T-helper 1 cell treated with Interleukin-12 subunit alpha and Interleukin-12 subunit beta and Interleukin-4 antibody, amounts not matched to agents 30 μg/mL and 1 μg/mL, for 36 hours (primary cell): ENCODE measurements around the gene OGFOD3.
"Not testable (repeated sequence)": the region's sequence is repeated elsewhere in the genome, so short reads cannot be mapped to it uniquely, and the experiment has no call there.

Experiments used
- H3K27ac Mint-ChIP-seq: one replicate; pipeline ENCODE4 v1.8.0; 2021; ENCODE audit warnings: mild to moderate bottlenecking, mixed read lengths
- H3K27me3 Mint-ChIP-seq: one replicate; pipeline ENCODE4 v1.8.0; 2021; ENCODE audit warnings: low read depth, mixed read lengths
- H3K36me3 Mint-ChIP-seq: one replicate; pipeline ENCODE4 v1.8.0; 2021; ENCODE audit warnings: low read depth, mixed read lengths
- H3K4me1 Mint-ChIP-seq: one replicate; pipeline ENCODE4 v1.8.0; 2021; ENCODE audit warnings: low read depth, mixed read lengths
- H3K4me3 Mint-ChIP-seq: one replicate; pipeline ENCODE4 v1.8.0; 2021; ENCODE audit warnings: mild to moderate bottlenecking, moderate library complexity, mixed read lengths
- H3K9me3 Mint-ChIP-seq: one replicate; pipeline ENCODE4 v1.8.0; 2021; ENCODE audit warnings: mixed read lengths

The OGFOD3 gene

DNA sequence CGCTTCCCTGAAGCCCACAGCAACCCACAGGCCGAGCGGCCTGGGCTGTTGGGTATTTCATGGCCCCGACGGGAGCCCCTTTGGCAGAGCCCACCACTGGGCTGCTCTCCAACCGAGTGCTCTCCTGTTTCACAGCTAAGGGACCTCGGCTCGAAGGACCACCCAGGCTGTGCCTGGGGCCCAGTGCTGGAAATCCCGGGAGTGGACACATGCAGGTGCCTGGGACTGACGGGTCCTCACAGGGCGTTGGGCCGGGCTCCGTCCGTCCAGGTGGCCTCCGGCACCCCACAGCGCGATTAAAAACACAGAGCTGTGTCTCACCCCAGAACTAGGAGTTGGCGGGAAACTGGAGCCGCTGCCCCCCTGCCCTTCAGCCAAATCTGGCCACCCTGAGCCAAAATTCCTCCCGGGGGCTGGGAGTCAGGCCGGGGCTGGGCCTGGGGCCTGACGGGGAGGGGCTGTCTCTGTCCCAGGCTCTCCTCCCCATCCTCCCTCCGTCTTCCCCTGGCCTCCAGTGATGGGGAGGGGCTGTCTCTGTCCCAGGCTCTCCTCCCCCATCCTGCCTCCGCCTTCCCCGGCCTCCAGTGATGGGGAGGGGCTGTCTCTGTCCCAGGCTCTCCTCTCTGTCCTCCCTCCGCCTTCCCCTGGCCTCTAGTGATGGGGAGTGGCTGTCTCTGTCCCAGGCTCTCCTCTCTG, 32.7 kb downstream of the OGFOD3 start:
- Mint-ChIP-seq H3K27ac (no peak overlapping the region), H3K4me3 (no peak overlapping the region), H3K9me3 (no peaks in the 10 kb centered on the region), H3K4me1 (no peaks in the 10 kb centered on the region), H3K36me3 (no peaks in the 10 kb centered on the region), H3K27me3 (peaks cover 18% of the 10 kb centered on the region)

DNA sequence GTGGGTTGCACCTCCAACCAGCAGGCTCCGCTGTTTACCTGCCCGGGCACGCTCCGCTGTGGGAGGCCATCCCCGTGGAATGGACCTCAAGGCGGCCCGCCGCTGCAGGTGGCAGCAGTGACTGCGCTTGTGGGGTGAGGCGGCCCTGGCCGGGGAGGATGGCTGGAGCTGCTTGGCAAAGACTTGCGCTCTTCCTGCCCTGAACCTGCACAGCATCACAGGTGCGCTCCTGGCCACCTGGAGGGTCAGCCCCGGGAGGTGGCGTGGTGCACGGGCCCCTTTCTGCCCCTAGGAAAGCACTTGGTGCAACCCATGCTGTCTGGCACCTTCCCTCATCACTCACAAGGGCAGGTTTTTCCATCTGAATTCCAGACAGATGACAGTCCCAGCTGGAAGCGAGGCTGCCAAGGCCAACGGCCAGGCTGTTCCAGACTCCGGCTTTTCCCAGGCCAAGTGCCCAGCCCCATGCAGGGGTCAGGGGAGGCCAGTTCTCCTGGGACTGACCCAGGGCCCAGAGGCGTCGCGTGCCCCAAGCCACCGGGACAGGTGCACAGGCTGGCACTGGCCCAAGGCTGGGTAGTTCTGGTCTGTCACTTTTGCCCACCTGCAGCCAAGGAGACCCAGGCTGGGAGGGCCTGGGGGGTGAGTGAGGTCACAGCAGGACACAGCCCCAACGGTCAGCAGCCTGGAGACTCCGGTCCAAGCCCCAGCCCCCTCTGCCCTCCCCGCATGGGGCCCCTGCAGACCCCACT, 33.5 kb downstream of the OGFOD3 start:
- Mint-ChIP-seq H3K9me3 (no peaks in the 10 kb centered on the region), H3K27ac (no peak overlapping the region), H3K36me3 (no peaks in the 10 kb centered on the region), H3K4me3 (no peak overlapping the region), H3K4me1 (no peaks in the 10 kb centered on the region), H3K27me3 (peaks cover 26% of the 10 kb centered on the region)

DNA sequence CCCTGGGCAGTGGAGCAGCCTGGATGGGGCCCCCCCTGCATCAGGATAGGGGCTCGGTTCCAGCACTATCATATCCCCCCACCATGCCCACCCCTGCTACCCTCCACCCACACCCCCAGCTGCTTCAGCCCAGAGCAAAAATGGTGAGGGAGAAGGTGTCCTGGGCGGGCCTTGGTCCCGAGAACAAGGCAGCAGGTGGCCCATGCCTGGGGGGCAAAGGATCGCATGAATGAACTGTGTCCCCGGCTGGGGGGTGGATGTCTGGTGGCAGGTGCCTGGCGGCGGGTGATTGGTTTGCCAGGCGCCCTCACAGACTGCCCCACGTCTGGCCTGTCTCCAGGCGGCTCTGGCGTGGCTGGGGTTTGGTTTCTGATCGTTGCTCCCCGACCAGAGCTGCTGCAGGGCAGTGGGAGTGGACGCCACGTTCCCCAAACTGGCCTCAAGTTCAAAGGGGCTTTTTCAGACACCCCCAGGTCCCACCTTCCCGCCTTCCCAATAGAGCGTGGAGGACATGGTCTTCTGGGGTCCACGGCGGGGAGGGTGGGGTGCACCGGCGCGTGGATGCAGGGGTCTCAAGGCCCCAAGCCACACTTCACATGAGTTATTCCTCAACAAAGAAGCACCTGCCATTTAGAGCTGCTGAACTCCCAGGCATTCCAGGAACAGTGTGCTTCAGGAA, 34.2 kb downstream of the OGFOD3 start:
- H3K27ac Mint-ChIP-seq: no peak overlapping the region
- no peaks in the 10 kb centered on the region for H3K9me3 Mint-ChIP-seq
- no peaks in the 10 kb centered on the region for H3K4me1 Mint-ChIP-seq
- peaks cover 28% of the 10 kb centered on the region for H3K27me3 Mint-ChIP-seq
- H3K4me3 Mint-ChIP-seq: no peak overlapping the region
- H3K36me3 Mint-ChIP-seq: no peaks in the 10 kb centered on the region

DNA sequence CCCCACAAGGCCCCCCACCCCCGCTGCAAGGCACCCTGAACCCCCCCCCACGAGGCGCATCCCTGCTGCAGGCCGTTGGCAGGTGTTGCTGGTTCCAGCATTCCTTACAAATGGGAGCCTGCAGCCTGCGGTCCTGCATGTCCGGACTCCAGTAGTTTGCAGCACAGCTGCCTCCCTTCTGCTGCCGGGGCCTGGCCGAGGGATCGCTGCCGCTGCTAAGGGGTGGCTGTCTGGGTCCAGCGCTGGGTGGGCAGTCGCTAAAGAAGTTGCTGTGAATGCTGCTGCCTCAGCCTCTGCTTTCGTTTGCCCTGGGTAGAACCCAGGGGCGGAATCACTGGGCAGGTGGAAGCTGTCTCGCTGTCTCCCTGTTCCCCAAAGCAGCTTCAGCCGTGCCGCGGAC, 35.0 kb downstream of the OGFOD3 start:
- H3K36me3 Mint-ChIP-seq: no peaks in the 10 kb centered on the region
- H3K27me3 Mint-ChIP-seq: peaks cover 32% of the 10 kb centered on the region

DNA sequence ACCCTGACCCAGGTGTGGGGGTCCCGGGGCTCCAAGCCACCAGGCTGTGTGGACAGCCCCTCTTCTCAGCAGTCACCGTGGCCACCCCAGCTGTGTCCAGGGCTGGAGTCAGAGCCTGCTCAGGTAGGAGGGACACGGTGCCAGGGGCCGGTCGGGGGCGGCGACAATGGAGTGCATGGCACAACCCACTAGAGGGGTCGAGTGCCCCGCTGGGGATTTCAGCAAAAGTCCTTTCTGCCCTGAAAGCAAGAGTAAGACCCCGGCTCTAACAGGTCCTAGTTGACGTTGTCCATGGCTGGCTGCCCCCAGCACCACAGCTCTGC, 35.5 kb downstream of the OGFOD3 start:
- H3K36me3 Mint-ChIP-seq: no peaks in the 10 kb centered on the region
- no peak overlapping the region for H3K27ac Mint-ChIP-seq
- peaks cover 31% of the 10 kb centered on the region for H3K27me3 Mint-ChIP-seq
- H3K4me1 Mint-ChIP-seq: no peaks in the 10 kb centered on the region
- H3K4me3 Mint-ChIP-seq: no peak overlapping the region
- no peaks in the 10 kb centered on the region for H3K9me3 Mint-ChIP-seq

More for the DNA sequence above, 35.0 kb downstream of the OGFOD3 start:
- Mint-ChIP-seq H3K4me1 (no peaks in the 10 kb centered on the region), H3K4me3 (no peak overlapping the region), H3K9me3 (no peaks in the 10 kb centered on the region), H3K27ac (no peak overlapping the region)

DNA sequence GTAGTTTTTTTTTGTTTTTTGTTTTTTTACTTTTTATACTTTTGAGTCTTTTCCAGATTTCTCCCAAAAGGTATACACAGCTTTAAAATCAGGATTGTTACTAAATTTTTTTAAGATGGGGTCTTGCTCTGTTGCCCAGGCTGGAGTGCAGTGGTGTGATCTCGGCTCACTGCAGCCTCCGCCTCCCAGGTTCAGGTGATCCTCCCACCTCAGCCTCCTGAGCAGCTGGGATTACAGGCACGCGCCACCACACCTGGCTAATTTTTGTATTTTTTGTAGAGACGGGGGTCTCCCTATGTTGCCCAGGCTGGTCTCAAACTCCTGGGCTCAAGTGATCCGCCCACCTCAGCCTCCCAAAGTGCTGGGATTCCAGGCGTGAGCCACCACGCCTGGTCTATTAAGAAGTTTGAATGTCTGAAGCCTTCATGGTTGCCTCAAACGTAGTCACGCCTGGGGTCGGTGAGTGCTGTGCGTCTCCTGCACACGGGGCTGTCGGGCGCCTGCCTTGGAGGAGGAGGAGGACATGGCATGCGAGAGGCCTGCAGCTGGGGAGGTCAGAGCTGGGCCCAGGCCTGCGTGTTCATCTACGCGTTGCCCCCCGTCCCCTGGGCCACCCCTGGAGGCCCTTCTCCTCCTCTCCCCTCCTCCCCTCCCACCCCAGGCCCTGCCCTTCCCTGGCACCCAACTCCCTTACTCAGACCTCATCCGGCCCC, 36.0 kb downstream of the OGFOD3 start:
- H3K27me3 Mint-ChIP-seq: peaks cover 30% of the 10 kb centered on the region
- H3K4me1 Mint-ChIP-seq, H3K4me3 Mint-ChIP-seq, H3K27ac Mint-ChIP-seq, H3K9me3 Mint-ChIP-seq, H3K36me3 Mint-ChIP-seq: not testable (repeated sequence)

DNA sequence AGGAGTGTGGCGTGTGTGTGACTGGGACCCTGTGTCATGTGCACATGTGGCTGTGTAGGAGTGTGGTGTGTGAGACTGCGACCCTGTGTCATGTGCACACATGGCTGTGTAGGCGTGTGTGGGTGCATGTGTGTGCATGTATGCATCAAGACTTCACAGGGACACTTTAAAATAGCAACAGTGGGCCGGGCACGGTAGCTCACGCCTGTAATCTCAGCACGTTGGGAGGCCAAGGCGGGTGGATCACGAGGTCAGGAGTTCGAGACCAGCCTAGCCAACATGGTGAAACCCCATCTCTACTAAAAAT, 36.7 kb downstream of the OGFOD3 start:
- not testable (repeated sequence) for H3K4me1 Mint-ChIP-seq, H3K27ac Mint-ChIP-seq, H3K36me3 Mint-ChIP-seq, H3K9me3 Mint-ChIP-seq, H3K4me3 Mint-ChIP-seq
- H3K27me3 Mint-ChIP-seq: peaks cover 35% of the 10 kb centered on the region

DNA sequence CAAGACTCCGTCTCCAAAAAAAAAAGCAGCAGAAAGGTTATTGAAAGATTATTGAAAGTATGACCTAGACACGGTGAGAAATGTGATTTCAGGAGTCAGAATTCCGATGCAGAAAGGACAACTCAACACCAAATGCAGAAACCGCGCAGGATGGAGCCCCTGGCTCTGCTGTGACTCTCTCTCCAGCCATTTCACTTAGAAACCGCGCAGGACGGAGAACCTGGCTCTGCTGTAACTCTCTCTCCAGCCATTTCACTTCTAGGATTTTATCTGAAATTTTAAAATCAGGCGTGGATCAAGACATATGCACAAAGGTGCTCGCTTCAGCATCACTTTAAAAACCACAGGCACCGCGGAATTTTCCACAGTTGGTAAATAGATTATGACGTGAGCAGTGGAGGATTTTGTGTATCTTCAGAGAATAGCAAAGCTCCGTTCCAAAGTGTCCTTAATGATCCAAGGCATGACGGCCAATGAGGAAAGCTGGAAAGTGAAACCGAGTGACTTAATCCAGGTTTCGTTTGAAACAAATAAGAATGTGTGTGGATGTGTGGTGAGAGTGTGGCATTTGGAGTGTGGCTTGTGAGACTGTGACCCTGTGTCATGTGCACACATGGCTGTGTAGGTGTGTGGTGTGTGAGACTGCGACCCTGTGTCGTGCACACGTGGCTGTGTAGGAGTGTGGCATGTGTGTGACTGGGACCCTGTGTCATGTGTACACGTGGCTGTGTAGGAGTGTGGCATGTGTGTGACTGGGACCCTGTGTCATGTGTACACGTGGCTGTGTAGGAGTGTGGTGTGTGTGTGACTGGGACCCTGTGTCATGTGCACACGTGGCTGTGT, 37.3 kb downstream of the OGFOD3 start:
- no peak overlapping the region for H3K27ac Mint-ChIP-seq
- no peaks in the 10 kb centered on the region for H3K4me1 Mint-ChIP-seq
- no peaks in the 10 kb centered on the region for H3K9me3 Mint-ChIP-seq
- H3K36me3 Mint-ChIP-seq: no peaks in the 10 kb centered on the region
- H3K27me3 Mint-ChIP-seq: peaks cover 40% of the 10 kb centered on the region
- no peak overlapping the region for H3K4me3 Mint-ChIP-seq

DNA sequence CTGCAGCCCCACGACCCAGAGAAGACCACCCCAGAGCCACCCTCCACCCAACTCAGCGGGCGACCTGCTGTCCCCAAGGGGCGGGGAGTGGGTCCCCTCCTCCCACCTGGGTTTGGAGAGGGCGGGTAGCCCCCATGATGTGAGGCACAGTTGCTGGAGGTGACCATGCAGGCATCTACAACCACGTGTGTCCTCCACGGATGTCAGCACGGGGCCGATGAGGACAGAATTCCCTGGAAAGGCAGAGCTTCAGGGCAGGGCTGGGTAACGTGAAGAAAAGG, 39.7 kb downstream of the OGFOD3 start:
- Mint-ChIP-seq H3K27ac (no peak overlapping the region), H3K4me3 (no peak overlapping the region), H3K4me1 (no peaks in the 10 kb centered on the region), H3K9me3 (no peaks in the 10 kb centered on the region), H3K27me3 (peaks cover 44% of the 10 kb centered on the region), H3K36me3 (no peaks in the 10 kb centered on the region)

DNA sequence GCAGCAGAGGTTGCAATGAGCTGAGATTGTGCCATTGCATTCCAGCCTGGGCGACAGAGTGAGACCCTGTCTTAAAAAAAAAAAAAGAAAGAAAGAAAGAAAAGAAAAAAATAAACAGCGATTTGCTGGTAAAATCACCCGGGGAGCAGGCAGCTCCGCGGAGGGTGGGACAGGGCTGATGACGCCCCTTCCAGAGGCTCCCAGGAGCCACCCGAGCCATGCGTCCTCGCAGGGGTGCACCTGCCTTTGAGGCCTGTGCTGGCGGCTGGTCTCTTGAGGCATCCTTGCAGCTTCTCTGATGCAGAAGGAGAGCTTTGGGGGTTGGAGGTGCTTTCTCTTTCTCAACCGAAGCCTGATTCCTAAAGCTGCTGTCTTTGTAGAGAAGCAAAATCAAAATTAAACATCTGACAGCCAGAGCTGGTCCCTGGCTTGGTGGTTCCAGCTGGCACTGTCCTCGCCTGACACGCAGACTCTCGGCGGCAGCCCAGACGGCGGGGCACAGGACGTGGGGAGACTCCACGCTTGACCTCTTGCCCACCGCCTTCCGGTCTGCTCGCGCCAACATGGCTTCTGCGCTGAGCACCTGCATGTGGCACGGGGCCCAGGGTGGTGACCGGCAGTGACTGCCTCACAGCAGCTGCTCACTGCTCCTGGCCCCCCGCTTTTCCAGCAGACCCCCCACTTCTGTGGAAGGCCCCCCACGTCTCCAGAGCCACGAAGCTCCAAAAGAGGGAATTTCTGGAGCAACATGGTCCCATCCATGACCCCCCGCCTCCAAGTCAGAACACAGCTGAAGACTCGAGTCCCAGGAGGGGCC, 40.3 kb downstream of the OGFOD3 start:
- no peaks in the 10 kb centered on the region for H3K9me3 Mint-ChIP-seq
- no peak overlapping the region for H3K27ac Mint-ChIP-seq
- peaks cover 49% of the 10 kb centered on the region for H3K27me3 Mint-ChIP-seq
- H3K36me3 Mint-ChIP-seq: no peaks in the 10 kb centered on the region
- no peak overlapping the region for H3K4me3 Mint-ChIP-seq
- peaks cover 2% of the 10 kb centered on the region for H3K4me1 Mint-ChIP-seq

DNA sequence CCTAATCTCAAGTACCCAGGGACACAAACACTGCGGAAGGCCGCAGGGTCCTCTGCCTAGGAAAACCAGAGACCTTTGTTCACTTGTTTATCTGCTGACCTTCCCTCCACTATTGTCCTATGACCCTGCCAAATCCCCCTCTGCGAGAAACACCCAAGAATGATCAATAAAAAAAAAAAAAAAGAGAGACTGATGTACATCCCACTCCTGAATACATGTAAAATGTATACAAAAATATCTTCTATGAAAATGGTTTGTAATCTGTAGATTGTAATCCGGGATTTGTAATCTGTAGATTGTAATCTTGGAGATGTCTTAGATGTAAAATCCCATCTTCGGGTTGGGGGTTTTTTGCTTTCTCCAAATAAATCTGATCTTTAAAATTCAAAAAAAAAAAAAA, 41.1 kb downstream of the OGFOD3 start:
- H3K36me3 Mint-ChIP-seq, H3K27ac Mint-ChIP-seq, H3K4me3 Mint-ChIP-seq, H3K9me3 Mint-ChIP-seq, H3K4me1 Mint-ChIP-seq: not testable (repeated sequence)
- peaks cover 58% of the 10 kb centered on the region for H3K27me3 Mint-ChIP-seq

DNA sequence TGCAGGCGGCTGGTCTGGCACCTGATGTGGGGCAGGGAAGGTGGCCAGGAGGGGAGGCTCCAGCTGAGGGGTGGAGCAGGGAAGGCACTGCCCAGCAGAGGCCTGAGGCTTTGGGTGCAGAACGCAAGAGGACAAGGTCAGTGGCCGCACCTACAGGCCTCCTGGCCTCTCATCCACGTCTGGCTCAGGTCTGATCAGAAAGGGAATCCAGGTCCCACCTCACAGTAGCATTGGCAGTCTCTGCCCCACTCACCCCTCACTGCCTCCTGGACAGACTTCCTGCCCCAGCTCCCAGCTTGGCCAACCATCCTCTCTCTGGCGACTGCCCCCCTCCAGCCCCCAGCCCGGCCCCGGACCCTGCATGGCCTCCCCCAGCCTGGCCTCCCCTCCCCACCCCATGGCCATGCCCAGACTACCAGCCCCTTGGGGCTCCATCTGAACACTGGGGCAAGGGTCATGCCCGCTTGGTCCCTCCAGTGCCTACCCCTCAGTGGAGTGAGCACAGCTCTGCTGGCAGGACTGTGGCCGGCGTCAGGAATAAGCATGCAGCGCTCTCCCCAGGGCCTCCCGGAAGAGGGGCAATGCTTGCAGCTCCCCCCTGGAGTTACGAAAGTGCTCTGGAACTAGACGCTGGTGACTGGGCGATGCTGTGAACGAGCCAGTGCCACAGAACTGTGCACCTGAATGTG, 42.2 kb downstream of the OGFOD3 start:
- no peaks in the 10 kb centered on the region for H3K36me3 Mint-ChIP-seq
- H3K4me1 Mint-ChIP-seq: peaks cover 6% of the 10 kb centered on the region

DNA sequence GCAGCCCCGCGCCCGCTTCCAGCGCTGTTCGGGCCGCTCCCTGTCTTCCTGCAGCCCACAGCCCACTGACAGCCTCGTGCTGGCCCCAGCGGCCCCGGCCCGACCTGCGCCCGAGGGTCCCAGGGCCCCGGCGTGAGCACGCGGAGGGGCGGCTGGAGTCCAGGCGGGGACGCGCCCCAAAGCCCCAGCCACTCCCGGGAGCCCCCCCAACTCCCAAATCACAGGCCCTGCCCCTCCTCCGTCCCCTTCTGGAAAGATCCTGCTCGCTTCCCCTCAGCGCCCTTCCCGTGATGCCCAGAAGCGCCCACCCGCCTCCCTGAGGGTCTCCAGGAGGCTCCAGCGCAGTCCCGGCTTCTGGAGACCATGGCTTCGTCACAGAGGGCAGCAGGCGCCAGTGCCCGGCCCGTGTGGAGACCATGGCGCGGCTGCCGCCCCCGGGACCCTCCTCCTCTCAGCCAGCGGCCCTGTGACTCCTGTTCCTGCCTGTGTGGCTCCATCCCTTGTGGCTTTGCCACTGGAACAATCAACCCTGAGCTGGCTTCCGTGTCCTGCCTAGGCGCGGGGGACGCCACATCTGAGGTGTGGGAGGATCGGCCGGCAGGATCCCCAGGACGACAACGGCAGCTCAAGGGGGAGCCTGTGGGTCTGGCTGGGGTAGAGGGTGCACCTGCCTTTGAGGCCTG, 42.9 kb downstream of the OGFOD3 start:
- Mint-ChIP-seq H3K36me3 (no peaks in the 10 kb centered on the region), H3K27ac (no peak overlapping the region), H3K27me3 (peaks cover 53% of the 10 kb centered on the region), H3K4me3 (no peak overlapping the region), H3K9me3 (no peaks in the 10 kb centered on the region), H3K4me1 (peaks cover 9% of the 10 kb centered on the region)

More for the DNA sequence above, 42.2 kb downstream of the OGFOD3 start:
- H3K27ac Mint-ChIP-seq: no peak overlapping the region
- no peaks in the 10 kb centered on the region for H3K9me3 Mint-ChIP-seq
- peaks cover 53% of the 10 kb centered on the region for H3K27me3 Mint-ChIP-seq
- H3K4me3 Mint-ChIP-seq: no peak overlapping the region
